Esophagus squamous epithelium (tissue), 4 donors: ENCODE measurements around the gene ZNF106.

ENCODE experiments used
- CTCF ChIP-seq, 6 experiments: fragments of 450-650 bp in 4 of 6; fragments of 200-600 bp in 2 of 6; sonication (generic) in 2 of 6; IDR thresholded peaks; one replicate each; pipeline ENCODE4 v1.5.1; 2016 to 2019; ENCODE audit warnings: antibody characterized with exemption in 6 of 6, mild to moderate bottlenecking in 4 of 6, moderate library complexity in 4 of 6
- POLR2A ChIP-seq, 4 donors: fragments of 450-650 bp; IDR thresholded peaks; one replicate each; pipeline ENCODE4 v1.6.1; 2017; ENCODE audit warnings: antibody characterized with exemption in 4 of 4, mild to moderate bottlenecking in 4 of 4, moderate library complexity in 3 of 4

GRCh38 chr15:42411884-42412283, 79.1 kb downstream of the ZNF106 start:
- TF ChIP-seq POLR2A (IDR thresholded peaks at IDR 0.05) = no peak
- TF ChIP-seq CTCF (IDR thresholded peaks at IDR 0.05) = no peak
